ENCODE results near the gene SLC7A1.

DNA sequence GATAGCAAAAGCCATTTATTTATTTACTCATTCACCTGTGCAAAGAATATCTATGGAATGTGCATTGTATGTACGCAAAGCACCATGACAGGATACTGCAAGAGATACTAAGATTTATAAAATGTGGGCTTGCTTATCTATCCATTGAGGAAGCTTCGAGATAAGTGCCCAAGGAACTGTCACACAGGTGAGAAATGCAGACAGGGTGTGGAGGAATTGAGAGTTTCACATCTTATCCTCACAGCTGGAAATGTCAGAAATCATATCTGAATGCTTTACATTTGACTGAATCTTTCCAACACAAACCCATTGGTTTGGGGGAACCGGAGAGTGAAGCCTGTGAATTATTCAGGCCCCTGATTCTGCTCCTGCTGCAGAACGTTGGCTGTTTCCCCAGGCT is 113.0 kb downstream of the SLC7A1 start:
- TF ChIP-seq, protein P1, sequence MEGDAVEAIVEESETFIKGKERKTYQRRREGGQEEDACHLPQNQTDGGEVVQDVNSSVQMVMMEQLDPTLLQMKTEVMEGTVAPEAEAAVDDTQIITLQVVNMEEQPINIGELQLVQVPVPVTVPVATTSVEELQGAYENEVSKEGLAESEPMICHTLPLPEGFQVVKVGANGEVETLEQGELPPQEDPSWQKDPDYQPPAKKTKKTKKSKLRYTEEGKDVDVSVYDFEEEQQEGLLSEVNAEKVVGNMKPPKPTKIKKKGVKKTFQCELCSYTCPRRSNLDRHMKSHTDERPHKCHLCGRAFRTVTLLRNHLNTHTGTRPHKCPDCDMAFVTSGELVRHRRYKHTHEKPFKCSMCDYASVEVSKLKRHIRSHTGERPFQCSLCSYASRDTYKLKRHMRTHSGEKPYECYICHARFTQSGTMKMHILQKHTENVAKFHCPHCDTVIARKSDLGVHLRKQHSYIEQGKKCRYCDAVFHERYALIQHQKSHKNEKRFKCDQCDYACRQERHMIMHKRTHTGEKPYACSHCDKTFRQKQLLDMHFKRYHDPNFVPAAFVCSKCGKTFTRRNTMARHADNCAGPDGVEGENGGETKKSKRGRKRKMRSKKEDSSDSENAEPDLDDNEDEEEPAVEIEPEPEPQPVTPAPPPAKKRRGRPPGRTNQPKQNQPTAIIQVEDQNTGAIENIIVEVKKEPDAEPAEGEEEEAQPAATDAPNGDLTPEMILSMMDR (IDR thresholded peaks at IDR 0.05): no peak
- TF ChIP-seq POLR2A (IDR thresholded peaks at IDR 0.05): no peak

Measured in breast epithelium (tissue), 3 donors.